Activated B cell treated with CpG ODN at 0.5 μM for 24 hours (primary cell): ENCODE results near the gene MYL6. TPM values are rescaled to one million over a fixed set of nuclear protein-coding genes. Genes with fewer than 3 reads are reported as not detected.

Source experiments
- ATAC-seq: fragments of 200-7000 bp; cut with Tn5 transposase; one replicate; pipeline ENCODE4 v1.10.0; 2021; ENCODE audit warnings: low read depth, mild to moderate bottlenecking, moderate library complexity
- CTCF ChIA-PET: fragments of 350-600 bp; sonication (Branson Sonifier 250); formaldehyde crosslinking; loops from one replicate; lab custom pipeline; 2021; ENCODE audit warnings: antibody characterized with exemption; lab: Charles Lee
- POLR2A ChIA-PET: fragments of 350-600 bp; sonication (Branson Sonifier 250); formaldehyde crosslinking; loops from one replicate; lab custom pipeline; 2021; ENCODE audit warnings: antibody characterized with exemption; lab: Charles Lee
- DNase-seq: peaks from one replicate; pipeline ENCODE4 v3.0.0; 2022
- H3K27ac Mint-ChIP-seq: one replicate; pipeline ENCODE4 v1.8.0; 2020; ENCODE audit warnings: mixed read lengths
- H3K27me3 Mint-ChIP-seq: one replicate; pipeline ENCODE4 v1.8.0; 2021; ENCODE audit warnings: mixed read lengths
- H3K36me3 Mint-ChIP-seq: one replicate; pipeline ENCODE4 v1.8.0; 2021; ENCODE audit warnings: low read depth, mixed read lengths
- H3K4me1 Mint-ChIP-seq: one replicate; pipeline ENCODE4 v1.8.0; 2021; ENCODE audit warnings: mixed read lengths
- H3K4me3 Mint-ChIP-seq: one replicate; pipeline ENCODE4 v1.8.0; 2020; ENCODE audit warnings: mild to moderate bottlenecking, mixed read lengths
- H3K9me3 Mint-ChIP-seq: one replicate; pipeline ENCODE4 v1.8.0; 2020; ENCODE audit warnings: mixed read lengths
- CTCF ChIP-seq: fragments of 200-600 bp; IDR thresholded peaks from one replicate; pipeline ENCODE4 v1.8.0; 2022; ENCODE audit warnings: antibody characterized with exemption, mild to moderate bottlenecking
- intact Hi-C: fragments of 100-400 bp; cut with micrococcal nuclease; formaldehyde crosslinking; loops from one replicate; pipeline ENCODE4 v1.15.1; 2024
- total RNA-seq: library from RNA; stranded (reverse); gene quantifications from 2 replicates; pipeline ENCODE4 v1.2.3, GENCODE V29; 2022

The MYL6 gene
- total RNA-seq, 1 donor from 2014 or later, result 921 TPM

- Mint-ChIP-seq H3K4me1 (peaks cover 13% of the 10 kb centered on the region), H3K9me3 (no peaks in the 10 kb centered on the region), H3K4me3 (no peak overlapping the region), H3K27ac (no peak overlapping the region), H3K27me3 (no peaks in the 10 kb centered on the region), H3K36me3 (peaks cover 87% of the 10 kb centered on the region)
- intact Hi-C loops, result no loop called here
- CTCF ChIA-PET, result no interaction called here
- no peak for DNase-seq
- TF ChIP-seq CTCF, result no peak
- POLR2A ChIA-PET, result interaction anchor here (0.6 to 1.5 kb wide), 8 partner anchors 12 to 1273 kb away, joined by 3 to 6 read pairs (median 3); partner anchors contain the start of genes CNPY2, ESYT1, SMARCC2 and ZC3H10
- no peak for ATAC-seq
Measured at GRCh38 chr12:56165369-56165768, 7.2 kb downstream of the MYL6 start.

GRCh38 chr12:56169229-56169759 is 11.1 kb downstream of the MYL6 start:
- Mint-ChIP-seq H3K4me1 (no peaks in the 10 kb centered on the region), H3K27ac (no peak overlapping the region), H3K9me3 (no peaks in the 10 kb centered on the region), H3K27me3 (no peaks in the 10 kb centered on the region), H3K4me3 (no peak overlapping the region), H3K36me3 (peaks cover 86% of the 10 kb centered on the region)
- ATAC-seq, result no peak
- ChIA-PET CTCF (interaction anchor here (1.1 kb wide), 1 partner anchor 174 kb away, joined by 3 read pairs; no protein-coding TSS in a partner anchor), POLR2A (interaction anchor here (0.6 kb wide), 1 partner anchor 12 kb away, joined by 3 read pairs; no protein-coding TSS in a partner anchor)
- no peak for TF ChIP-seq CTCF
- DNase-seq, result no peak
- intact Hi-C loops, result no loop called here

GRCh38 chr12:56172839-56173238 is 14.7 kb downstream of the MYL6 start:
- Mint-ChIP-seq H3K27me3 (no peaks in the 10 kb centered on the region), H3K27ac (no peak overlapping the region), H3K9me3 (no peaks in the 10 kb centered on the region), H3K4me3 (no peak overlapping the region), H3K36me3 (peaks cover 86% of the 10 kb centered on the region), H3K4me1 (no peaks in the 10 kb centered on the region)
- no peak for ATAC-seq
- intact Hi-C loops, result no loop called here
- no peak for DNase-seq
- CTCF ChIA-PET, result no interaction called here
- TF ChIP-seq CTCF, result no peak
- POLR2A ChIA-PET, result no interaction called here

- Mint-ChIP-seq H3K27ac (no peak overlapping the region), H3K27me3 (no peaks in the 10 kb centered on the region), H3K4me3 (no peak overlapping the region), H3K36me3 (peaks cover 85% of the 10 kb centered on the region), H3K4me1 (no peaks in the 10 kb centered on the region), H3K9me3 (no peaks in the 10 kb centered on the region)
- CTCF ChIA-PET, result no interaction called here
- DNase-seq, result no peak
- ATAC-seq, result no peak
- intact Hi-C loops, result loop anchor here (2.0 kb wide), 1 partner anchor 16 kb away; no protein-coding TSS in a partner anchor
- TF ChIP-seq CTCF, result no peak
- POLR2A ChIA-PET, result interaction anchor here (1.0 kb wide), 2 partner anchors 11 to 27 kb away, joined by 3 read pairs; partner anchors contain the start of gene SMARCC2
Measured at GRCh38 chr12:56178347-56178746, 20.2 kb downstream of the MYL6 start.

- intact Hi-C loops, result no loop called here
- no peaks in the 10 kb centered on the region for H3K27me3 Mint-ChIP-seq
- H3K27ac Mint-ChIP-seq, result no peak overlapping the region
Measured at GRCh38 chr12:56186957-56187356, 28.8 kb downstream of the MYL6 start.

More at GRCh38 chr12:56186957-56187356, 28.8 kb downstream of the MYL6 start:
- H3K9me3 Mint-ChIP-seq, result no peaks in the 10 kb centered on the region
- DNase-seq (no peak), ATAC-seq (no peak)
- H3K36me3 Mint-ChIP-seq, result peaks cover 50% of the 10 kb centered on the region
- no peak for TF ChIP-seq CTCF
- H3K4me3 Mint-ChIP-seq, result no peak overlapping the region
- POLR2A ChIA-PET, result interaction anchor here (0.7 to 5.7 kb wide), 5 partner anchors 28 to 69 kb away, joined by 3 to 116 read pairs (median 75); partner anchors contain the start of genes ESYT1, MYL6, RNF41 and RPL41
- CTCF ChIA-PET, result interaction anchor here (1.7 to 6.4 kb wide), 4 partner anchors 20 to 67 kb away, joined by 4 to 80 read pairs (median 48); partner anchors contain the start of genes ESYT1 and ZC3H10
- peaks cover 35% of the 10 kb centered on the region for H3K4me1 Mint-ChIP-seq
